Activated naive CD4-positive, alpha-beta T cell treated with anti-CD3 and anti-CD28 coated beads, Interleukin-2, amount 50 U/mL, for 24 hours (primary cell): Measurements from ENCODE around the gene TMEM164.

Experiments used
- H3K27ac Mint-ChIP-seq: one replicate; pipeline ENCODE4 v1.8.0; 2021; ENCODE audit warnings: mild to moderate bottlenecking, mixed read lengths
- H3K27me3 Mint-ChIP-seq: one replicate; pipeline ENCODE4 v1.8.0; 2021; ENCODE audit warnings: mixed read lengths
- H3K36me3 Mint-ChIP-seq: one replicate; pipeline ENCODE4 v1.8.0; 2021; ENCODE audit warnings: mixed read lengths
- H3K4me1 Mint-ChIP-seq: one replicate; pipeline ENCODE4 v1.8.0; 2021; ENCODE audit warnings: mixed read lengths
- H3K4me3 Mint-ChIP-seq: one replicate; pipeline ENCODE4 v1.8.0; 2021; ENCODE audit warnings: mild to moderate bottlenecking, mixed read lengths
- H3K9me3 Mint-ChIP-seq: one replicate; pipeline ENCODE4 v1.8.0; 2021; ENCODE audit warnings: mixed read lengths

The TMEM164 gene

GRCh38 chrX:110171442-110171841, 168.5 kb downstream of the TMEM164 start:
- H3K27ac Mint-ChIP-seq: no peak overlapping the region
- peaks cover 9% of the 10 kb centered on the region for H3K36me3 Mint-ChIP-seq
- H3K27me3 Mint-ChIP-seq: no peaks in the 10 kb centered on the region
- no peaks in the 10 kb centered on the region for H3K9me3 Mint-ChIP-seq
- H3K4me1 Mint-ChIP-seq: peaks cover 5% of the 10 kb centered on the region
- H3K4me3 Mint-ChIP-seq: no peak overlapping the region

- Mint-ChIP-seq H3K4me1 (peaks cover 5% of the 10 kb centered on the region), H3K36me3 (peaks cover 9% of the 10 kb centered on the region), H3K27ac (no peak overlapping the region), H3K4me3 (no peak overlapping the region), H3K9me3 (no peaks in the 10 kb centered on the region), H3K27me3 (no peaks in the 10 kb centered on the region)
Observed at GRCh38 chrX:110172215-110172614, 169.3 kb downstream of the TMEM164 start.

GRCh38 chrX:110173192-110174175, 170.6 kb downstream of the TMEM164 start:
- Mint-ChIP-seq H3K36me3 (peaks cover 9% of the 10 kb centered on the region), H3K27ac (no peak overlapping the region), H3K4me3 (no peak overlapping the region), H3K9me3 (no peaks in the 10 kb centered on the region), H3K4me1 (peaks cover 4% of the 10 kb centered on the region), H3K27me3 (no peaks in the 10 kb centered on the region)

GRCh38 chrX:110175146-110175545, 172.2 kb downstream of the TMEM164 start:
- H3K4me1 Mint-ChIP-seq: peaks cover 7% of the 10 kb centered on the region
- peaks cover 5% of the 10 kb centered on the region for H3K36me3 Mint-ChIP-seq
- no peak overlapping the region for H3K27ac Mint-ChIP-seq
- no peaks in the 10 kb centered on the region for H3K9me3 Mint-ChIP-seq
- no peak overlapping the region for H3K4me3 Mint-ChIP-seq
- no peaks in the 10 kb centered on the region for H3K27me3 Mint-ChIP-seq

- H3K4me1 Mint-ChIP-seq: peaks cover 7% of the 10 kb centered on the region
- peaks cover 5% of the 10 kb centered on the region for H3K36me3 Mint-ChIP-seq
- no peak overlapping the region for H3K4me3 Mint-ChIP-seq
- H3K27ac Mint-ChIP-seq: no peak overlapping the region
- no peaks in the 10 kb centered on the region for H3K9me3 Mint-ChIP-seq
- H3K27me3 Mint-ChIP-seq: no peaks in the 10 kb centered on the region
Observed at GRCh38 chrX:110175696-110176095, 172.8 kb downstream of the TMEM164 start.

- Mint-ChIP-seq H3K9me3 (no peaks in the 10 kb centered on the region), H3K27ac (no peak overlapping the region), H3K36me3 (peaks cover 7% of the 10 kb centered on the region), H3K4me3 (no peak overlapping the region), H3K27me3 (no peaks in the 10 kb centered on the region), H3K4me1 (peaks cover 7% of the 10 kb centered on the region)
Observed at GRCh38 chrX:110178179-110178865, 175.4 kb downstream of the TMEM164 start.

- peaks cover 7% of the 10 kb centered on the region for H3K4me1 Mint-ChIP-seq
- H3K27ac Mint-ChIP-seq: no peak overlapping the region
- H3K4me3 Mint-ChIP-seq: no peak overlapping the region
- peaks cover 14% of the 10 kb centered on the region for H3K36me3 Mint-ChIP-seq
- H3K27me3 Mint-ChIP-seq: no peaks in the 10 kb centered on the region
- H3K9me3 Mint-ChIP-seq: no peaks in the 10 kb centered on the region
Observed at GRCh38 chrX:110180176-110180927, 177.4 kb downstream of the TMEM164 start.

GRCh38 chrX:110180928-110181310, 178.0 kb downstream of the TMEM164 start:
- H3K27ac Mint-ChIP-seq: no peak overlapping the region

GRCh38 chrX:110181459-110182137, 178.7 kb downstream of the TMEM164 start:
- Mint-ChIP-seq H3K4me1 (peaks cover 7% of the 10 kb centered on the region), H3K27ac (no peak overlapping the region), H3K36me3 (peaks cover 13% of the 10 kb centered on the region), H3K27me3 (no peaks in the 10 kb centered on the region), H3K4me3 (no peak overlapping the region), H3K9me3 (no peaks in the 10 kb centered on the region)

More at GRCh38 chrX:110180928-110181310, 178.0 kb downstream of the TMEM164 start:
- H3K4me3 Mint-ChIP-seq: no peak overlapping the region
- peaks cover 15% of the 10 kb centered on the region for H3K36me3 Mint-ChIP-seq
- no peaks in the 10 kb centered on the region for H3K9me3 Mint-ChIP-seq
- no peaks in the 10 kb centered on the region for H3K27me3 Mint-ChIP-seq
- peaks cover 7% of the 10 kb centered on the region for H3K4me1 Mint-ChIP-seq

- no peaks in the 10 kb centered on the region for H3K9me3 Mint-ChIP-seq
- H3K4me3 Mint-ChIP-seq: no peak overlapping the region
- peaks cover 7% of the 10 kb centered on the region for H3K4me1 Mint-ChIP-seq
- no peak overlapping the region for H3K27ac Mint-ChIP-seq
- H3K36me3 Mint-ChIP-seq: peaks cover 13% of the 10 kb centered on the region
- H3K27me3 Mint-ChIP-seq: no peaks in the 10 kb centered on the region
Observed at GRCh38 chrX:110182362-110182761, 179.4 kb downstream of the TMEM164 start.

GRCh38 chrX:110182865-110183264, 180.0 kb downstream of the TMEM164 start:
- Mint-ChIP-seq H3K9me3 (no peaks in the 10 kb centered on the region), H3K4me1 (peaks cover 7% of the 10 kb centered on the region), H3K36me3 (peaks cover 13% of the 10 kb centered on the region), H3K27me3 (no peaks in the 10 kb centered on the region), H3K4me3 (no peak overlapping the region), H3K27ac (no peak overlapping the region)

GRCh38 chrX:110183314-110183713, 180.4 kb downstream of the TMEM164 start:
- Mint-ChIP-seq H3K4me3 (no peak overlapping the region), H3K27me3 (no peaks in the 10 kb centered on the region), H3K27ac (no peak overlapping the region), H3K36me3 (peaks cover 13% of the 10 kb centered on the region), H3K4me1 (peaks cover 11% of the 10 kb centered on the region), H3K9me3 (no peaks in the 10 kb centered on the region)

GRCh38 chrX:110188701-110189558, 186.0 kb downstream of the TMEM164 start:
- H3K36me3 Mint-ChIP-seq: peaks cover 6% of the 10 kb centered on the region
- H3K27ac Mint-ChIP-seq: peak overlapping the region; percentile 92
- peak overlapping the region; percentile 31 for H3K4me3 Mint-ChIP-seq
- no peaks in the 10 kb centered on the region for H3K9me3 Mint-ChIP-seq
- H3K27me3 Mint-ChIP-seq: no peaks in the 10 kb centered on the region
- H3K4me1 Mint-ChIP-seq: peaks cover 19% of the 10 kb centered on the region

- H3K4me3 Mint-ChIP-seq: no peak overlapping the region
- H3K4me1 Mint-ChIP-seq: peaks cover 19% of the 10 kb centered on the region
- no peaks in the 10 kb centered on the region for H3K36me3 Mint-ChIP-seq
- H3K27ac Mint-ChIP-seq: peak overlapping the region; percentile 72
- H3K27me3 Mint-ChIP-seq: no peaks in the 10 kb centered on the region
- H3K9me3 Mint-ChIP-seq: no peaks in the 10 kb centered on the region
Observed at GRCh38 chrX:110192516-110192915, 189.6 kb downstream of the TMEM164 start.
